Aorta (tissue), 5 donors: ENCODE measurements around the gene GIPC3. TPM values are rescaled to one million over a fixed set of nuclear protein-coding genes. Genes with fewer than 3 reads are reported as not detected.

Source experiments
- ATAC-seq: fragments of 200-7000 bp; cut with Tn5 transposase; one replicate; pipeline ENCODE4 v1.9.1; 2022; ENCODE audit warnings: moderate library complexity; ENCODE audit not compliant: low FRiP score
- DNase-seq, 2 donors: peaks; one replicate each; pipeline ENCODE4 v3.0.0-alpha.2; 2020
- H3K27ac ChIP-seq, 2 donors: one replicate each; pipeline ENCODE4 v1.5.1; 2013; ENCODE audit warnings: low read length in 2 of 2, mild to moderate bottlenecking in 2 of 2, moderate library complexity in 2 of 2, control low read depth in 1 of 2, inconsistent platforms in 1 of 2, low read depth in 1 of 2
- H3K27me3 ChIP-seq, 2 donors: one replicate each; pipeline ENCODE4 v1.6.1; 2013; ENCODE audit warnings: control low read depth in 1 of 2, low read length in 1 of 2, mild to moderate bottlenecking in 1 of 2, moderate library complexity in 1 of 2; ENCODE audit not compliant: insufficient read depth in 2 of 2, control insufficient read depth in 1 of 2
- H3K36me3 ChIP-seq, 2 donors: one replicate each; pipeline ENCODE4 v1.6.1; 2013; ENCODE audit warnings: control low read depth in 1 of 2, low read length in 1 of 2, mild to moderate bottlenecking in 1 of 2; ENCODE audit not compliant: insufficient read depth in 2 of 2, control insufficient read depth in 1 of 2
- H3K4me1 ChIP-seq, 2 donors: one replicate each; pipeline ENCODE4 v1.6.1; 2013; ENCODE audit warnings: low read length in 2 of 2, control low read depth in 1 of 2, mild to moderate bottlenecking in 1 of 2, moderate library complexity in 1 of 2; ENCODE audit not compliant: insufficient read depth in 2 of 2, control insufficient read depth in 1 of 2
- H3K4me3 ChIP-seq, 2 donors: one replicate each; pipeline ENCODE4 v1.5.1; 2013; ENCODE audit warnings: low read length in 2 of 2, control low read depth in 1 of 2, mild to moderate bottlenecking in 1 of 2
- H3K9me3 ChIP-seq: one replicate; pipeline ENCODE4 v1.6.1; 2013; ENCODE audit warnings: mild to moderate bottlenecking, low read length; ENCODE audit not compliant: control insufficient read depth
- WGBS, 2 donors: extraction: QIAGEN DNeasy Blood & Tissue Kit; methylation state at CpG; one replicate each; pipeline ENCODE4 v1.1.7; 2013; 5-methylcytosine and 5-hydroxymethylcytosine counted together
- intact Hi-C, 2 donors: fragments of 100-400 bp; cut with DNase I; formaldehyde crosslinking; loops; one replicate each; pipeline versions ENCODE4 v1.14.2 to v1.15.0; 2022
- polyA plus RNA-seq, 2 donors: library from polyadenylated mRNA; stranded (reverse); fragments of 200-250 nt; gene quantifications; one replicate each; pipeline ENCODE4 v1.2.3, GENCODE V29; 2013
- total RNA-seq, 2 donors: library from RNA; stranded (reverse); fragmentation: NEBNext Ultra II Directional; extraction: Animal tissue kit (Norgen Biotek cat#: 25700); gene quantifications; one replicate each; pipeline ENCODE4 v1.2.1, GENCODE V29; 2021
- donor health status: healthy with polysubstance abuse.
- donor health status: Bipolar disorder and iron deficiency.
- donor health status: DM: no; HTN: no; CAD: no.
- donor health status: DM: no; HTN: no; CAD: no.
- donor health status: DM: yes; HTN: yes; CAD: no.

Gene GIPC3
- total and polyA plus RNA-seq, 4 donors = 0.50 to 5.0 (median 2.0) TPM

- Histone ChIP-seq H3K36me3 (no peaks in the 10 kb centered on the region), H3K4me3 (no peak within 1 kb of the TSS), H3K27me3 (no peaks in the 10 kb centered on the region), H3K9me3 (no peaks in the 10 kb centered on the region), H3K4me1 (no peaks in the 10 kb centered on the region), H3K27ac (no peak within 1 kb of the TSS)
- DNase-seq (no peak), ATAC-seq (no peak)
- 59 to 63% methylated on average over 28 of the region's 28 CpGs for WGBS, 2 donors
- intact Hi-C loops = no loop called here
Observed at GRCh38 chr19:3538965-3539755, 46.1 kb upstream of the GIPC3 start, which contains the start of gene TEKTIP1. TSS of gene TEKTIP1 (plus strand) at chr19:3539174. CDS start at chr19:3539178, 4 bp downstream.

- intact Hi-C loops = no loop called here
- H3K27me3 ChIP-seq = no peaks in the 10 kb centered on the region
- WGBS, 2 donors = 95 to 96% methylated on average over 1 of the region's 1 CpG
- no peak for ATAC-seq
- no peak overlapping the region for H3K27ac ChIP-seq
- no peak overlapping the region for H3K4me3 ChIP-seq
- H3K4me1 ChIP-seq = no peaks in the 10 kb centered on the region
- H3K9me3 ChIP-seq = no peaks in the 10 kb centered on the region
- no peaks in the 10 kb centered on the region for H3K36me3 ChIP-seq
- no peak for DNase-seq
Observed at GRCh38 chr19:3539756-3540118, 45.5 kb upstream of the GIPC3 start.

- ATAC-seq (peak; percentile 30), DNase-seq (peak; percentile 73 to 92)
- H3K9me3 ChIP-seq = no peaks in the 10 kb centered on the region
- H3K36me3 ChIP-seq = no peaks in the 10 kb centered on the region
- H3K27ac ChIP-seq = no peak overlapping the region
- intact Hi-C loops = loop anchor here (2.0 kb wide), 1 partner anchor 75 kb away; no protein-coding TSS in a partner anchor
- H3K27me3 ChIP-seq = no peaks in the 10 kb centered on the region
- H3K4me1 ChIP-seq = no peaks in the 10 kb centered on the region
- no peak overlapping the region for H3K4me3 ChIP-seq
- 54 to 56% methylated on average over 39 to 47 of the region's 47 CpGs for WGBS, 2 donors
Observed at GRCh38 chr19:3543150-3544057, 41.9 kb upstream of the GIPC3 start.

- Histone ChIP-seq H3K4me3 (no peak overlapping the region), H3K9me3 (no peaks in the 10 kb centered on the region), H3K27ac (no peak overlapping the region), H3K4me1 (no peaks in the 10 kb centered on the region), H3K36me3 (no peaks in the 10 kb centered on the region), H3K27me3 (no peaks in the 10 kb centered on the region)
- 70 to 74% methylated on average over 9 of the region's 9 CpGs for WGBS, 2 donors
- DNase-seq = no peak
- no peak for ATAC-seq
- intact Hi-C loops = loop anchor here (2.0 kb wide), 1 partner anchor 75 kb away; no protein-coding TSS in a partner anchor
Observed at GRCh38 chr19:3544058-3544376, 41.3 kb upstream of the GIPC3 start.

GRCh38 chr19:3544742-3545668 is 40.3 kb upstream of the GIPC3 start:
- 51 to 59% methylated on average over 24 to 30 of the region's 30 CpGs for WGBS, 2 donors
- DNase-seq (peak; percentile 81 to 95), ATAC-seq (peak; percentile 76)
- intact Hi-C loops = loop anchor here (1.0 to 5.0 kb wide), 3 partner anchors 74 to 162 kb away; partner anchors contain the start of gene TJP3 (in 1 of the 2)
- Histone ChIP-seq H3K9me3 (no peaks in the 10 kb centered on the region), H3K27me3 (no peaks in the 10 kb centered on the region), H3K36me3 (no peaks in the 10 kb centered on the region), H3K4me3 (no peak overlapping the region), H3K27ac (no peak overlapping the region), H3K4me1 (no peaks in the 10 kb centered on the region)

- Histone ChIP-seq H3K4me3 (no peak overlapping the region), H3K27ac (no peak overlapping the region), H3K27me3 (no peaks in the 10 kb centered on the region), H3K36me3 (no peaks in the 10 kb centered on the region), H3K9me3 (no peaks in the 10 kb centered on the region), H3K4me1 (no peaks in the 10 kb centered on the region)
- intact Hi-C loops = loop anchor here (1.0 to 5.0 kb wide), 3 partner anchors 73 to 162 kb away; partner anchors contain the start of gene TJP3 (in 1 of the 2)
- DNase-seq (no peak), ATAC-seq (no peak)
- 63 to 71% methylated on average over 10 of the region's 10 CpGs for WGBS, 2 donors
Observed at GRCh38 chr19:3545669-3546034, 39.6 kb upstream of the GIPC3 start.

- WGBS, 2 donors = 90% methylated on average over 23 of the region's 23 CpGs
- H3K36me3 ChIP-seq = no peaks in the 10 kb centered on the region
- H3K27me3 ChIP-seq = no peaks in the 10 kb centered on the region
- no peak for DNase-seq
- no peak overlapping the region for H3K27ac ChIP-seq
- H3K4me3 ChIP-seq = no peak overlapping the region
- H3K4me1 ChIP-seq = no peaks in the 10 kb centered on the region
- intact Hi-C loops = loop anchor here in 1 of 2 donors (5.0 kb wide), 1 partner anchor 161 kb away; the partner anchor contains the start of gene TJP3
- peak; percentile 12 for ATAC-seq
- no peaks in the 10 kb centered on the region for H3K9me3 ChIP-seq
Observed at GRCh38 chr19:3546119-3546518, 39.2 kb upstream of the GIPC3 start.

- Histone ChIP-seq H3K27ac (no peak overlapping the region), H3K4me1 (no peaks in the 10 kb centered on the region), H3K9me3 (no peaks in the 10 kb centered on the region), H3K4me3 (no peak overlapping the region), H3K27me3 (no peaks in the 10 kb centered on the region), H3K36me3 (no peaks in the 10 kb centered on the region)
- DNase-seq (no peak), ATAC-seq (no peak)
- WGBS, 2 donors = 85 to 86% methylated on average over 15 of the region's 15 CpGs
- intact Hi-C loops = loop anchor here in 1 of 2 donors (5.0 kb wide), 1 partner anchor 160 kb away; the partner anchor contains the start of gene TJP3
Observed at GRCh38 chr19:3547301-3547731, 38.0 kb upstream of the GIPC3 start.
